ES-I3 (cell line): ENCODE measurements around the gene NR3C2.

Experiments
- H3K36me3 ChIP-seq: 2 replicates; pipeline ENCODE4 v1.6.1; 2013; ENCODE audit warnings: mild to moderate bottlenecking, low read length, control low read depth, moderate library complexity; ENCODE audit not compliant: insufficient read depth
- H3K4me1 ChIP-seq: 2 replicates; pipeline ENCODE4 v1.6.1; 2013; ENCODE audit warnings: mild to moderate bottlenecking, control low read depth, low read length; ENCODE audit not compliant: insufficient read depth
- H3K9ac ChIP-seq: 2 replicates; pipeline ENCODE4 v1.6.1; 2013; ENCODE audit warnings: low read depth, mild to moderate bottlenecking, low read length, moderate library complexity
- H3K9me3 ChIP-seq: 2 replicates; pipeline ENCODE4 v1.6.1; 2013; ENCODE audit warnings: mild to moderate bottlenecking, low read length, moderate library complexity; ENCODE audit not compliant: control insufficient read depth, insufficient read depth

Gene NR3C2

DNA sequence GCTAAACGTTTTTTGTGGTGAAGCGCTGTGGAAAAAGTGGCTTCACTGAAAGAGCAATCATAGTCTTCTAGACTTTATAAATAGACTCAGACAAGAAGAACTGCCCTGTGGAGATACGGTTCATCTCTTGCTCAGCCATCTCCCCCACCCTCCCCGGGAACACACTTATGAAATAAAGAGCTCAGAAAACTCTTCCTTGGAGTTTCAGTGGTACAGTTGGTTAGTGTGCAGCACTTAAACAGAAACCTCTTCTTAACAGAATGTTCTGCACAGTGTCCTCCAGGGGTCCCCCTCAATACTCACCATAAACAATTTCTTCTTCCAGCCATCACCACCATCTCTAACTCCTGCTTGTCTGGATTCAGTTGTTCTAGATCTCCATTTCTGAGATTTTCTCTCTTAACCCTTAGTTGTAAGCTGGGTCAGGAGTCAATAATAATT is 397.3 kb downstream of the NR3C2 start:
- no peak overlapping the region for H3K9ac ChIP-seq
- no peaks in the 10 kb centered on the region for H3K4me1 ChIP-seq
- H3K9me3 ChIP-seq: no peaks in the 10 kb centered on the region
- H3K36me3 ChIP-seq: no peaks in the 10 kb centered on the region

GRCh38 chr4:148044089-148044911 is 397.9 kb downstream of the NR3C2 start:
- no peak overlapping the region for H3K9ac ChIP-seq

DNA sequence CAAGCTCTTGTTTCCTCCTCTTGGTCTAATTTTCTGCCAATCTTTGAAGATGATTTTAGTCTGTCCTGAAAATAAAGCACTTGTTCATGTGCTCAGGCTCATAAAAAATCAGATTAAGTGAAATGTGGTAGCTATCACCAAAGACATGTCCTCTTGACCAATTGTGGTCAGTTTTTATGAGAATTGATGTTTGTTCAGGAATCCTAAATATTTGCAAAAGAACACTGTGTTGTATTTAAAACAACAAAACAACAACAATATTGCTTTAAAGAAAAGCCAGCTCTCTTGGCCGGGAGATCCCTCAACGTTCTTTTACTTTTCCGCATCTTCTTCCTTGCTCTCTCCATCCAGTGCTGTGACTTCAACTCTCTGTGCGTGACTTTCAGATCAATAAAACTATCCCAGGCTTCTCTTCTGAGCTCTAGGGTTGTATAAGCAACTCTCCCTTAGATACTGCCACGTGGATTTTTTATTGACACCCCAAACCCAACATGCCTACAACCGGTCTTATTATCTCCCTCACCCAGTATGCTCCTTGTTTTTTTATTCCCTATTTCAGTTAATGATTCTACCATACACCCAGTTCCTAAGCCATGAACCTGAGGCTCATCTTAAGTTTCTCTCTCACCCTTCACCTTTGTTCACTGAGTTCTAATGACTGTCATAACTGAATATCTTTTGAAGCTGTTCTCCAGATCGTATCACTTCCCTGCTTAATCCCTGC is 400.4 kb downstream of the NR3C2 start:
- H3K9me3 ChIP-seq: no peaks in the 10 kb centered on the region
- H3K36me3 ChIP-seq: no peaks in the 10 kb centered on the region
- no peaks in the 10 kb centered on the region for H3K4me1 ChIP-seq
- H3K9ac ChIP-seq: no peak overlapping the region

More at GRCh38 chr4:148044089-148044911, 397.9 kb downstream of the NR3C2 start:
- no peaks in the 10 kb centered on the region for H3K4me1 ChIP-seq
- no peaks in the 10 kb centered on the region for H3K36me3 ChIP-seq
- H3K9me3 ChIP-seq: no peaks in the 10 kb centered on the region

DNA sequence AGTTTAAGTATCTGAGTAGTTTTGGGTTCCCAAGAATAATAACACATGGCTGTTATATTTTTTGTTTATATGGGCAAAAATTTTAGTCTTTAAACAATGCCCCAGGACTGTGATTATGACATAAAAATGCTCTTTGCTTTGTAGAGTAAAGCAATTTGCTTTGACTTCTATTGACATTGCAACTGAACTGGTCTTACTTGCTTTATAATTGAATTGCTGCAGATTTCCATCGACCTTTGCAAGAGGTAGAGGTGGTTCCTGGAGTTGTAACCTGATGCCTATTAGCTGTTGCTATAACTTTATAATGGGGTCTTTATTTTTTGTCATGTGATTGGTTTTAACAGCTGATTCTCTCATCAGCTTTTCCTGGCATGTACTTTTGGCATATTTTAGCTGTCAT is 407.4 kb downstream of the NR3C2 start:
- Histone ChIP-seq H3K9ac (no peak overlapping the region), H3K4me1 (no peaks in the 10 kb centered on the region), H3K36me3 (no peaks in the 10 kb centered on the region), H3K9me3 (no peaks in the 10 kb centered on the region)

GRCh38 chr4:148030193-148030873 is 411.9 kb downstream of the NR3C2 start:
- no peaks in the 10 kb centered on the region; the same call in 1 of the 2 replicates for H3K9me3 ChIP-seq
- no peaks in the 10 kb centered on the region for H3K36me3 ChIP-seq
- no peak overlapping the region for H3K9ac ChIP-seq
- no peaks in the 10 kb centered on the region for H3K4me1 ChIP-seq

- H3K9me3 ChIP-seq: no peaks in the 10 kb centered on the region; the same call in 1 of the 2 replicates
- no peaks in the 10 kb centered on the region for H3K36me3 ChIP-seq
- no peak overlapping the region for H3K9ac ChIP-seq
Observed at GRCh38 chr4:148029781-148030180, 412.4 kb downstream of the NR3C2 start.

More at GRCh38 chr4:148029781-148030180, 412.4 kb downstream of the NR3C2 start:
- no peaks in the 10 kb centered on the region for H3K4me1 ChIP-seq
